Body of pancreas (tissue), 4 donors: ENCODE results near the gene RALGAPA1.

Source experiments
- POLR2A ChIP-seq, 3 donors: fragments of 450-650 bp; IDR thresholded peaks; one replicate each; pipeline ENCODE4 v1.6.1; 2016; ENCODE audit warnings: antibody characterized with exemption in 3 of 3, mild to moderate bottlenecking in 2 of 3
- TF ChIP-seq, protein P1 (sequence below), 7 experiments: fragments of 450-650 bp in 4 of 7; fragments of 200-600 bp in 3 of 7; sonication (generic) in 3 of 7; IDR thresholded peaks; one replicate each; pipeline ENCODE4 v1.5.1; 2016 to 2019; ENCODE audit warnings: antibody characterized with exemption in 7 of 7

DNA sequence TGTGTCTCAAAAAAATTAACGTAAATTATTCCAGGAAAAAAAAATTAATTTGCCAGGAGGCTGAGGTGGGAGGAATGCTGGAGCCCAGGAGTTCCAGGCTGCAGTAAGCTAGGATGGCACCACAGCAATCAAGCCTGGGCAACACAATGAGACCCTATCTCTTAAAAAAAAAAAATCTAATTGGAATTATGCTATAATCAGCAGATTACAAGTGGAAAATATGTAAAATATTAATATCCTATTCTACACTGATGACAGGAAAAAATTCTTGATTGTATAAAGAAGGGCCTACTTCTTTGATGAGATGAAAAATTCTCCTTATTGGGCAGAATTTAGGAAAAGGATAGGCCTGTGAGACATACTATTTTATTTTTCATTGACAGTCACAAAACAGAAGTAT lies 114.0 kb downstream of the RALGAPA1 start:
- TF ChIP-seq, protein P1, sequence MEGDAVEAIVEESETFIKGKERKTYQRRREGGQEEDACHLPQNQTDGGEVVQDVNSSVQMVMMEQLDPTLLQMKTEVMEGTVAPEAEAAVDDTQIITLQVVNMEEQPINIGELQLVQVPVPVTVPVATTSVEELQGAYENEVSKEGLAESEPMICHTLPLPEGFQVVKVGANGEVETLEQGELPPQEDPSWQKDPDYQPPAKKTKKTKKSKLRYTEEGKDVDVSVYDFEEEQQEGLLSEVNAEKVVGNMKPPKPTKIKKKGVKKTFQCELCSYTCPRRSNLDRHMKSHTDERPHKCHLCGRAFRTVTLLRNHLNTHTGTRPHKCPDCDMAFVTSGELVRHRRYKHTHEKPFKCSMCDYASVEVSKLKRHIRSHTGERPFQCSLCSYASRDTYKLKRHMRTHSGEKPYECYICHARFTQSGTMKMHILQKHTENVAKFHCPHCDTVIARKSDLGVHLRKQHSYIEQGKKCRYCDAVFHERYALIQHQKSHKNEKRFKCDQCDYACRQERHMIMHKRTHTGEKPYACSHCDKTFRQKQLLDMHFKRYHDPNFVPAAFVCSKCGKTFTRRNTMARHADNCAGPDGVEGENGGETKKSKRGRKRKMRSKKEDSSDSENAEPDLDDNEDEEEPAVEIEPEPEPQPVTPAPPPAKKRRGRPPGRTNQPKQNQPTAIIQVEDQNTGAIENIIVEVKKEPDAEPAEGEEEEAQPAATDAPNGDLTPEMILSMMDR (IDR thresholded peaks at IDR 0.05) = no peak
- no peak for TF ChIP-seq POLR2A (IDR thresholded peaks at IDR 0.05)
